Endodermal cell (in vitro differentiated cells): Measurements from ENCODE around the gene CFLAR. TPM values are rescaled to one million over a fixed set of nuclear protein-coding genes. Genes with fewer than 3 reads are reported as not detected.

Experiments
- DNase-seq: peaks from one replicate; pipeline ENCODE4 v3.0.0-alpha.2; 2017
- H3K27ac ChIP-seq: 2 replicates; pipeline ENCODE4 v1.5.1; 2013; ENCODE audit warnings: mild to moderate bottlenecking, low read depth, low read length, moderate library complexity
- H3K27me3 ChIP-seq: 2 replicates; pipeline ENCODE4 v1.6.1; 2013; ENCODE audit warnings: mild to moderate bottlenecking, low read length, moderate library complexity; ENCODE audit not compliant: insufficient read depth, control insufficient read depth, poor library complexity, severe bottlenecking
- H3K36me3 ChIP-seq: 2 replicates; pipeline ENCODE4 v1.7.0; 2013; ENCODE audit warnings: mild to moderate bottlenecking, low read length, moderate library complexity; ENCODE audit not compliant: control insufficient read depth, insufficient read depth
- H3K4me1 ChIP-seq: one replicate; pipeline ENCODE4 v1.7.0; 2013; ENCODE audit warnings: low read length; ENCODE audit not compliant: control insufficient read depth, insufficient read depth
- H3K4me3 ChIP-seq: 2 replicates; pipeline ENCODE4 v1.5.1; 2013; ENCODE audit warnings: mild to moderate bottlenecking, low read length, moderate library complexity
- H3K9ac ChIP-seq: 2 replicates; pipeline ENCODE4 v1.6.1; 2013; ENCODE audit warnings: mild to moderate bottlenecking, low read length, moderate library complexity; ENCODE audit not compliant: poor library complexity, severe bottlenecking; ENCODE audit errors: extremely low read depth
- H3K9me3 ChIP-seq: 2 replicates; pipeline ENCODE4 v1.6.1; 2013; ENCODE audit warnings: mild to moderate bottlenecking, low read length, moderate library complexity; ENCODE audit not compliant: control insufficient read depth
- H3K27ac Mint-ChIP-seq: 2 replicates; pipeline ENCODE4 v1.8.0; 2020; ENCODE audit warnings: mixed read lengths
- H3K27me3 Mint-ChIP-seq: 2 replicates; pipeline ENCODE4 v1.8.0; 2021; ENCODE audit warnings: mild to moderate bottlenecking, mixed read lengths; ENCODE audit not compliant: insufficient read depth
- H3K36me3 Mint-ChIP-seq: 2 replicates; pipeline ENCODE4 v1.8.0; 2020; ENCODE audit warnings: low read depth, mixed read lengths
- H3K4me1 Mint-ChIP-seq: 2 replicates; pipeline ENCODE4 v1.8.0; 2020; ENCODE audit warnings: mixed read lengths
- H3K4me3 Mint-ChIP-seq: 2 replicates; pipeline ENCODE4 v1.8.0; 2020; ENCODE audit warnings: mild to moderate bottlenecking, moderate library complexity, mixed read lengths
- H3K9me3 Mint-ChIP-seq: 2 replicates; pipeline ENCODE4 v1.8.0; 2020; ENCODE audit warnings: mild to moderate bottlenecking, mixed read lengths
- CTCF ChIP-seq: fragments of 200-600 bp; sonication (generic); conservative IDR thresholded peaks from 2 replicates; pipeline ENCODE4 v1.5.0; 2021; ENCODE audit warnings: antibody characterized with exemption, mild to moderate bottlenecking
- WGBS, 2 experiments: methylation state at CpG; one replicate each; pipeline versions ENCODE4 v1.1.5 to v1.1.7; 2013; ENCODE audit warnings: missing lambda C conversion rate in 2 of 2, mixed read lengths in 1 of 2; ENCODE audit not compliant: insufficient coverage in 1 of 2, insufficient read length in 1 of 2; 5-methylcytosine and 5-hydroxymethylcytosine counted together
- total RNA-seq, 2 donors: library from RNA; stranded (reverse); fragmentation: NEBNext Ultra II Directional in 1 of 2; extraction: Animal tissue kit (Norgen Biotek cat#: 25700) in 1 of 2; gene quantifications; 2 replicates in 1 of 2; 3 replicates in 1 of 2; pipeline ENCODE4 v1.2.1, GENCODE V29; 2021

The CFLAR gene
- total RNA-seq, 2 donors from 2014 or later = 168 to 197 TPM

- Mint-ChIP-seq H3K36me3 (peaks cover 9% of the 10 kb centered on the region), H3K4me1 (peaks cover 4% of the 10 kb centered on the region), H3K9me3 (no peaks in the 10 kb centered on the region), H3K4me3 (no peak overlapping the region), H3K27me3 (no peaks in the 10 kb centered on the region), H3K27ac (no peak overlapping the region)
- H3K9ac ChIP-seq = no peak overlapping the region
- H3K4me1 ChIP-seq = no peaks in the 10 kb centered on the region
- 75 to 89% methylated on average over 5 to 6 of the region's 6 CpGs for WGBS, 2 experiments
- H3K27ac ChIP-seq = no peak overlapping the region
- no peaks in the 10 kb centered on the region for H3K27me3 ChIP-seq
- no peak overlapping the region for H3K4me3 ChIP-seq
- no peaks in the 10 kb centered on the region for H3K36me3 ChIP-seq
- TF ChIP-seq CTCF = no peak
- H3K9me3 ChIP-seq = no peaks in the 10 kb centered on the region
- DNase-seq = no peak
These were observed 88.1 kb downstream of the CFLAR start for GRCh38 chr2:201203916-201204654.

GRCh38 chr2:201204655-201205514, 88.9 kb downstream of the CFLAR start:
- H3K4me1 Mint-ChIP-seq = peaks cover 4% of the 10 kb centered on the region
- no peak for DNase-seq
- Histone ChIP-seq H3K4me3 (no peak overlapping the region), H3K36me3 (no peaks in the 10 kb centered on the region), H3K27ac (no peak overlapping the region), H3K9ac (no peak overlapping the region), H3K9me3 (no peaks in the 10 kb centered on the region), H3K4me1 (no peaks in the 10 kb centered on the region), H3K27me3 (no peaks in the 10 kb centered on the region)
- TF ChIP-seq CTCF = no peak
- 95 to 98% methylated on average over 8 to 9 of the region's 9 CpGs for WGBS, 2 experiments
- no peaks in the 10 kb centered on the region for H3K27me3 Mint-ChIP-seq
- H3K9me3 Mint-ChIP-seq = no peaks in the 10 kb centered on the region
- H3K27ac Mint-ChIP-seq = no peak overlapping the region
- peaks cover 9% of the 10 kb centered on the region for H3K36me3 Mint-ChIP-seq
- H3K4me3 Mint-ChIP-seq = no peak overlapping the region

GRCh38 chr2:201205515-201205849, 89.5 kb downstream of the CFLAR start:
- Mint-ChIP-seq H3K4me3 (no peak overlapping the region), H3K36me3 (peaks cover 9% of the 10 kb centered on the region), H3K27me3 (no peaks in the 10 kb centered on the region), H3K9me3 (no peaks in the 10 kb centered on the region), H3K4me1 (no peaks in the 10 kb centered on the region), H3K27ac (no peak overlapping the region)
- no peak overlapping the region for H3K4me3 ChIP-seq
- no peak overlapping the region for H3K9ac ChIP-seq
- TF ChIP-seq CTCF = no peak
- DNase-seq = no peak
- H3K27ac ChIP-seq = no peak overlapping the region
- H3K9me3 ChIP-seq = no peaks in the 10 kb centered on the region
- no peaks in the 10 kb centered on the region for H3K4me1 ChIP-seq
- no peaks in the 10 kb centered on the region for H3K27me3 ChIP-seq
- H3K36me3 ChIP-seq = no peaks in the 10 kb centered on the region
- 94 to 100% methylated on average over 3 of the region's 3 CpGs for WGBS, 2 experiments
